IMR-90 (cell line): ENCODE results near the gene TRIM17. TPM values are rescaled to one million over a fixed set of nuclear protein-coding genes. Genes with fewer than 3 reads are reported as not detected.
A peak's percentile ranks its signal among the peaks of the same experiment; 100 is the strongest.

Experiments used
- ATAC-seq: fragments of 200-7000 bp; cut with Tn5 transposase; 2 replicates; pipeline ENCODE4 v1.9.1; 2020; ENCODE audit warnings: low read depth, mild to moderate bottlenecking, moderate library complexity
- BruUV-seq: library from RNA; stranded (reverse); fragments of 400-500 nt; replicated peaks from 2 replicates; lab custom pipeline; 2021; lab: Mats Ljungman, UMichigan
- CTCF ChIA-PET: fragments of 300-600 bp; formaldehyde crosslinking; extraction: SDS; loops from one replicate; lab custom pipeline; 2021; ENCODE audit warnings: antibody characterized with exemption; lab: Yijun Ruan, JAX
- POLR2A ChIA-PET: fragments of 300-600 bp; sonication (Branson Sonifier 250); formaldehyde crosslinking; loops from one replicate; lab custom pipeline; 2022; ENCODE audit warnings: antibody characterized with exemption; ENCODE audit not compliant: unreplicated experiment; lab: Charles Lee
- DNase-seq: peaks from one replicate; pipeline ENCODE4 v3.0.0; 2013
- H2AFZ ChIP-seq: replicated peaks from 2 replicates; pipeline ENCODE3; 2013; ENCODE audit warnings: low read length, mild to moderate bottlenecking; ENCODE audit not compliant: poor library complexity
- H2AK5ac ChIP-seq: 2 replicates; pipeline ENCODE4 v1.6.1; 2013; ENCODE audit warnings: low read depth, low read length, inconsistent platforms
- H2AK9ac ChIP-seq: replicated peaks from 2 replicates; pipeline ENCODE3; 2013; ENCODE audit warnings: mild to moderate bottlenecking, low read depth, low read length, moderate library complexity; ENCODE audit not compliant: poor library complexity
- H2BK120ac ChIP-seq: 2 replicates; pipeline ENCODE4 v1.6.1; 2013; ENCODE audit warnings: low read depth, low read length, inconsistent platforms
- H2BK15ac ChIP-seq: 3 replicates; pipeline ENCODE4 v1.6.1; 2013; ENCODE audit warnings: low read depth, low read length, inconsistent platforms
- H2BK20ac ChIP-seq: 2 replicates; pipeline ENCODE4 v1.6.1; 2013; ENCODE audit warnings: low read depth, mild to moderate bottlenecking, inconsistent platforms, low read length, moderate library complexity
- H2BK5ac ChIP-seq: 2 replicates; pipeline ENCODE4 v1.6.1; 2013; ENCODE audit warnings: mild to moderate bottlenecking, low read depth, low read length, inconsistent platforms; ENCODE audit not compliant: poor library complexity, severe bottlenecking
- H3K14ac ChIP-seq: replicated peaks from 2 replicates; pipeline ENCODE4 v1.6.1; 2013; ENCODE audit warnings: low read depth, low read length, inconsistent platforms
- H3K18ac ChIP-seq: 2 replicates; pipeline ENCODE4 v1.6.1; 2013; ENCODE audit warnings: low read depth, low read length, control low read depth
- H3K23ac ChIP-seq: 2 replicates; pipeline ENCODE4 v1.6.1; 2013; ENCODE audit warnings: low read depth, low read length, inconsistent platforms
- H3K27ac ChIP-seq: 2 replicates; pipeline ENCODE4 v1.5.1; 2013; ENCODE audit warnings: mild to moderate bottlenecking, control low read depth, low read length; ENCODE audit not compliant: insufficient read depth
- H3K27me3 ChIP-seq: 2 replicates; pipeline ENCODE4 v1.6.1; 2013; ENCODE audit warnings: low read length; ENCODE audit not compliant: control insufficient read depth, insufficient read depth
- H3K36me3 ChIP-seq: 2 replicates; pipeline ENCODE4 v1.6.1; 2013; ENCODE audit warnings: low read length, mixed read lengths; ENCODE audit not compliant: control insufficient read depth, insufficient read depth
- H3K4ac ChIP-seq: 2 replicates; pipeline ENCODE4 v1.6.1; 2013; ENCODE audit warnings: low read depth, low read length, inconsistent platforms
- H3K4me1 ChIP-seq: 2 replicates; pipeline ENCODE4 v1.6.1; 2013; ENCODE audit warnings: low read length, mixed read lengths; ENCODE audit not compliant: control insufficient read depth, insufficient read depth
- H3K4me2 ChIP-seq: 2 replicates; pipeline ENCODE4 v1.6.1; 2013; ENCODE audit warnings: low read depth, mild to moderate bottlenecking, control low read depth, low read length, moderate library complexity
- H3K4me3 ChIP-seq: 2 replicates; pipeline ENCODE4 v1.5.1; 2013; ENCODE audit warnings: low read depth, mild to moderate bottlenecking, control low read depth, low read length, moderate library complexity; ENCODE audit not compliant: insufficient read depth
- H3K56ac ChIP-seq: 2 replicates; pipeline ENCODE4 v1.6.1; 2013; ENCODE audit warnings: low read length, inconsistent platforms; ENCODE audit not compliant: insufficient read depth; ENCODE audit errors: extremely low read depth
- H3K79me1 ChIP-seq, 2 experiments: 2 replicates each; pipeline ENCODE4 v1.6.1; 2013; ENCODE audit warnings: low read length in 2 of 2, inconsistent platforms in 1 of 2, low read depth in 1 of 2
- H3K9ac ChIP-seq: 2 replicates; pipeline ENCODE4 v1.6.1; 2013; ENCODE audit warnings: low read depth, low read length, control low read depth
- H3K9me1 ChIP-seq: 2 replicates; pipeline ENCODE4 v1.6.1; 2013; ENCODE audit warnings: low read length, inconsistent platforms; ENCODE audit not compliant: insufficient read depth
- H3K9me3 ChIP-seq: 2 replicates; pipeline ENCODE4 v1.6.1; 2013; ENCODE audit warnings: low read length; ENCODE audit not compliant: control insufficient read depth, insufficient read depth
- H4K20me1 ChIP-seq: 2 replicates; pipeline ENCODE4 v1.6.1; 2013; ENCODE audit warnings: low read length, inconsistent platforms; ENCODE audit not compliant: insufficient read depth
- H4K5ac ChIP-seq: 2 replicates; pipeline ENCODE4 v1.6.1; 2013; ENCODE audit warnings: mild to moderate bottlenecking, low read depth, low read length, control low read depth
- H4K8ac ChIP-seq, 2 experiments: 2 replicates each; pipeline ENCODE4 v1.6.1; 2013; ENCODE audit warnings: low read depth in 2 of 2, low read length in 2 of 2, control low read depth in 1 of 2, inconsistent platforms in 1 of 2
- H4K91ac ChIP-seq: 2 replicates; pipeline ENCODE4 v1.6.1; 2013; ENCODE audit warnings: low read depth, low read length, inconsistent platforms; ENCODE audit not compliant: insufficient read depth
- MAZ ChIP-seq: IDR thresholded peaks from 2 replicates; pipeline ENCODE4 v1.6.1; 2012; ENCODE audit warnings: low read depth, mild to moderate bottlenecking, low read length, improper control_type of control experiment, moderate library complexity, borderline replicate concordance
- RFX5 ChIP-seq: IDR thresholded peaks from 2 replicates; pipeline ENCODE4 v1.8.0; 2012; ENCODE audit warnings: low read depth, mild to moderate bottlenecking, low read length, moderate library complexity
- WGBS, 2 experiments: methylation state at CpG; one replicate each; pipeline versions ENCODE4 v1.1.5 to v1.1.7; 2013; ENCODE audit warnings: missing lambda C conversion rate in 2 of 2; ENCODE audit not compliant: insufficient read length in 1 of 2; ENCODE audit errors: extremely low coverage in 2 of 2; 5-methylcytosine and 5-hydroxymethylcytosine counted together
- dilution Hi-C: fragments of 300-500 bp; cut with HindIII; formaldehyde crosslinking; loops from one replicate; pipeline ENCODE4 v1.14.3; 2018; ENCODE audit warnings: low sequenced_read_pairs; ENCODE audit not compliant: unreplicated experiment
- in situ Hi-C: fragments of 300-500 bp; cut with MboI; formaldehyde crosslinking; loops from 3 replicates; pipeline ENCODE4 v1.14.3; 2019; ENCODE audit warnings: low sequenced_read_pairs, inconsistent platforms, mixed read lengths
- intact Hi-C: fragments of 100-400 bp; cut with micrococcal nuclease; formaldehyde crosslinking; loops from 2 replicates; pipeline ENCODE4 v1.10.0; 2022
- polyA plus RNA-seq, 3 experiments: library from polyadenylated mRNA; depleted of rRNA; stranded (reverse); fragments of >200 nt; gene quantifications; 2 replicates each; pipeline ENCODE4 v1.2.3, GENCODE V29; 2012; ENCODE audit warnings: low replicate concordance in 1 of 3
- total RNA-seq: library from RNA; depleted of rRNA; stranded (reverse); fragments of >200 nt; gene quantifications from 2 replicates; pipeline ENCODE4 v1.2.3, GENCODE V29; 2012

Gene TRIM17
- total and polyA plus RNA-seq, 2 of the 4 experiments (the other 2 are of a cell fraction): 0.39 TPM; not detected in 1

GRCh38 chr1:228408041-228408868 lies 8.4 kb downstream of the TRIM17 start:
- peaks cover 16% of the 10 kb centered on the region for H3K4me1 ChIP-seq
- no peaks in the 10 kb centered on the region for H3K9me3 ChIP-seq
- dilution Hi-C loops: no loop called here
- CTCF ChIA-PET: no interaction called here
- peak overlapping the region; percentile 23; the same call in 1 of the 2 replicates for H4K91ac ChIP-seq
- H2AK5ac ChIP-seq: peak overlapping the region; percentile 75
- no peak overlapping the region; the same call in 2 of the 3 replicates for H2BK15ac ChIP-seq
- intact Hi-C loops: no loop called here
- H3K4me3 ChIP-seq: no peak overlapping the region
- 0 out of 2 replicates have a peak overlapping the region, but pooled peaks have one; percentile 3 for H3K9ac ChIP-seq
- in situ Hi-C loops: no loop called here
- no peaks in the 10 kb centered on the region for H3K27me3 ChIP-seq
- H3K56ac ChIP-seq: no peak overlapping the region
- H4K8ac ChIP-seq: peak overlapping the region in 1 of 2 experiments; percentile 13; a peak in 1 of 4 replicates
- peak overlapping the region; percentile 94; the same call in 1 of the 2 replicates for H3K4ac ChIP-seq
- no peak overlapping the region for H3K23ac ChIP-seq
- H3K27ac ChIP-seq: no peak overlapping the region
- H3K18ac ChIP-seq: no peak overlapping the region
- no peak overlapping the region for H2BK5ac ChIP-seq
- TF ChIP-seq RFX5 (no peak), MAZ (peak; percentile 3; the same call in 1 of the 2 replicates)
- WGBS, 2 experiments: 90% methylated on average over 3 of the region's 27 CpGs; no CpG with 5 or more reads in 1 of the 2 experiments
- no peak overlapping the region for H2BK20ac ChIP-seq
- BruUV-seq: no TSS peak
- H2BK120ac ChIP-seq: no peak overlapping the region; the same call in 1 of the 2 replicates
- POLR2A ChIA-PET: no interaction called here
- H2AFZ ChIP-seq: peak overlapping the region; percentile 61
- H4K5ac ChIP-seq: no peak overlapping the region
- peak overlapping the region; percentile 90 for H3K14ac ChIP-seq
- peaks cover 19% of the 10 kb centered on the region for H3K9me1 ChIP-seq
- H3K36me3 ChIP-seq: peaks cover 19% of the 10 kb centered on the region
- DNase-seq (no peak), ATAC-seq (no peak)
- peak overlapping the region; percentile 86 for H3K4me2 ChIP-seq
- H4K20me1 ChIP-seq: peaks cover 36% of the 10 kb centered on the region
- H3K79me1 ChIP-seq: peaks cover 21 to 71% of the 10 kb centered on the region in 2 experiments
- peak overlapping the region; percentile 98 for H2AK9ac ChIP-seq
